H1 (cell line): ENCODE data around the gene CPA3. TPM values are rescaled to one million over a fixed set of nuclear protein-coding genes. Genes with fewer than 3 reads are reported as not detected.

Experiments used
- BACH1 ChIP-seq: IDR thresholded peaks from 2 replicates; pipeline ENCODE4 v1.6.1; 2012; ENCODE audit warnings: low read length, improper control_type of control experiment
- BRCA1 ChIP-seq: IDR thresholded peaks from 2 replicates; pipeline ENCODE4 v1.6.1; 2012; ENCODE audit warnings: low read depth, low read length, improper control_type of control experiment
- CBX5 ChIP-seq: fragments of 300-800, 300-1000 bp; sonication (generic); IDR thresholded peaks from 2 replicates; pipeline ENCODE4 v1.7.1; 2016; ENCODE audit warnings: antibody characterized with exemption, low read length, low read depth
- CBX8 ChIP-seq: fragments of 300-800, 300-1000 bp; sonication (generic); IDR thresholded peaks from 2 replicates; pipeline ENCODE4 v1.7.1; 2016; ENCODE audit warnings: low read depth, low read length, borderline replicate concordance
- CHD7 ChIP-seq: fragments of 300-600 bp; sonication (generic); IDR thresholded peaks from 2 replicates; pipeline ENCODE4 v1.7.1; 2012; ENCODE audit warnings: low read length, moderate library complexity, mild to moderate bottlenecking, inconsistent platforms; ENCODE audit not compliant: insufficient replicate concordance
- EGR1 ChIP-seq: IDR thresholded peaks from 2 replicates; pipeline ENCODE4 v1.6.1; 2011; ENCODE audit warnings: low read depth, low read length, borderline replicate concordance
- GTF2F1 ChIP-seq: IDR thresholded peaks from 2 replicates; pipeline ENCODE4 v1.6.1; 2012; ENCODE audit warnings: low read depth, low read length, improper control_type of control experiment, borderline replicate concordance
- JUN ChIP-seq: IDR thresholded peaks from 2 replicates; pipeline ENCODE4 v1.6.1; 2011; ENCODE audit warnings: low read depth, mild to moderate bottlenecking, improper control_type of control experiment, low read length
- JUND ChIP-seq: IDR thresholded peaks from 2 replicates; pipeline ENCODE4 v1.6.1; 2011; ENCODE audit warnings: mild to moderate bottlenecking, improper control_type of control experiment, low read length
- KDM5A ChIP-seq: fragments of 200-600 bp; IDR thresholded peaks from 2 replicates; pipeline ENCODE4 v1.7.1; 2012; ENCODE audit warnings: mild to moderate bottlenecking, low read length, inconsistent platforms, mixed read lengths
- SIRT6 ChIP-seq: IDR thresholded peaks from one replicate; pipeline ENCODE4 v1.7.1; 2012; ENCODE audit warnings: low read length, inconsistent platforms
- SIX5 ChIP-seq: IDR thresholded peaks from 2 replicates; pipeline ENCODE4 v1.6.1; 2011; ENCODE audit warnings: mild to moderate bottlenecking, low read depth, low read length
- TAF1 ChIP-seq: IDR thresholded peaks from 2 replicates; pipeline ENCODE4 v1.6.1; 2011; ENCODE audit warnings: mild to moderate bottlenecking, low read depth, low read length
- TEAD4 ChIP-seq: IDR thresholded peaks from 2 replicates; pipeline ENCODE4 v1.6.1; 2012; ENCODE audit warnings: low read depth, low read length, inconsistent platforms, mixed read lengths
- polyA plus RNA-seq, 7 experiments: library from polyadenylated mRNA; depleted of rRNA in 3 of 7; stranded (reverse) in 5 of 7; unstranded in 2 of 7; fragments of >200 nt in 5 of 7; fragments of 200-250 nt in 2 of 7; gene quantifications; 1 replicate in 5 of 7; 2 replicates in 1 of 7; 4 replicates in 1 of 7; pipeline versions ENCODE4 v1.2.1 to v1.2.3, GENCODE V29; 2011 to 2013; ENCODE audit warnings: missing spikeins in 2 of 7, mixed read lengths in 2 of 7
- total RNA-seq: library from RNA; stranded (reverse); fragmentation: NEBNext Ultra II Directional; extraction: Animal tissue kit (Norgen Biotek cat#: 25700); gene quantifications from 2 replicates; pipeline ENCODE4 v1.2.1, GENCODE V29; 2021

The CPA3 gene
- total and polyA plus RNA-seq, 2 of the 8 experiments (the other 6 are each of a cell fraction or from before 2014, with no cell fraction given): not detected

- TF ChIP-seq CHD7 (no peak), CBX5 (no peak), KDM5A (no peak), GTF2F1 (no peak), SIX5 (no peak), JUND (no peak), BACH1 (no peak), EGR1 (no peak), CBX8 (no peak), JUN (no peak), TAF1 (no peak), TEAD4 (no peak), SIRT6 (no peak), BRCA1 (no peak)
These were observed at the start of gene CPA3 (continued) for GRCh38 chr3:148865049-148865448.
